Adrenal gland (tissue), 12 donors: ENCODE results near the gene PTPRE. TPM values are rescaled to one million over a fixed set of nuclear protein-coding genes. Genes with fewer than 3 reads are reported as not detected.

Source experiments
- DNase-seq, 7 donors: peaks; one replicate each; pipeline ENCODE4 v3.0.0-alpha.2; 2019 to 2020
- H3K27ac ChIP-seq, 5 donors: fragments of 200-600 bp; sonication (generic) in 4 of 5; 1 replicate in 3 of 5; 2 replicates in 2 of 5; pipeline versions ENCODE4 v1.5.1 to v1.8.0; 2016 to 2020; ENCODE audit warnings: mild to moderate bottlenecking in 1 of 5
- H3K27me3 ChIP-seq: fragments of 200-600 bp; 2 replicates; pipeline ENCODE4 v1.8.0; 2021
- H3K36me3 ChIP-seq, 2 donors: fragments of 200-600 bp; replicated peaks in 1 of 2; 1 replicate in 1 of 2; 2 replicates in 1 of 2; pipeline versions ENCODE4 v1.5.1 to v1.8.0; 2018 to 2022
- H3K4me1 ChIP-seq, 2 donors: fragments of 200-600 bp; replicated peaks in 1 of 2; 1 replicate in 1 of 2; 2 replicates in 1 of 2; pipeline versions ENCODE4 v1.5.1 to v1.8.0; 2018 to 2021
- H3K4me3 ChIP-seq, 4 donors: fragments of 200-600 bp; sonication (generic) in 3 of 4; one replicate each; pipeline ENCODE4 v1.5.1; 2016 to 2018
- H3K9me3 ChIP-seq, 3 donors: fragments of 200-600 bp; sonication (generic) in 1 of 3; replicated peaks in 1 of 3; 1 replicate in 2 of 3; 2 replicates in 1 of 3; pipeline versions ENCODE4 v1.5.1 to v1.8.0; 2016 to 2021
- CTCF ChIP-seq, 6 experiments: fragments of 450-650 bp in 4 of 6; fragments of 200-600 bp in 2 of 6; sonication (generic) in 1 of 6; IDR thresholded peaks; 1 replicate in 5 of 6; 2 replicates in 1 of 6; pipeline versions ENCODE4 v1.5.1 to v1.8.0; 2016 to 2021; ENCODE audit warnings: antibody characterized with exemption in 6 of 6, mild to moderate bottlenecking in 2 of 6, moderate library complexity in 1 of 6
- POLR2A ChIP-seq, 2 donors: fragments of 450-650 bp; IDR thresholded peaks; one replicate each; pipeline ENCODE4 v1.6.1; 2017; ENCODE audit warnings: antibody characterized with exemption in 2 of 2, mild to moderate bottlenecking in 2 of 2, moderate library complexity in 1 of 2
- WGBS, 4 donors: extraction: QIAGEN DNeasy Blood & Tissue Kit in 2 of 4; methylation state at CpG; one replicate each; pipeline versions ENCODE4 v1.1.5 to v1.1.7; 2013 to 2017; 5-methylcytosine and 5-hydroxymethylcytosine counted together
- intact Hi-C, 2 donors: fragments of 100-400 bp; cut with DNase I; formaldehyde crosslinking; loops; one replicate each; pipeline versions ENCODE4 v1.14.1 to v1.15.0; 2022 to 2023
- polyA plus RNA-seq, 3 donors: library from polyadenylated mRNA; stranded (reverse); fragments of 200-250 nt in 2 of 3; fragments of 350-450 nt in 1 of 3; fragmentation: Illumina TruSeq in 1 of 3; extraction: RNeasy Lipid Tissue Mini Kit (QIAGEN cat#74804) in 1 of 3; gene quantifications; one replicate each; pipeline ENCODE4 v1.2.3, GENCODE V29; 2013 to 2014
- total RNA-seq, 9 donors: library from RNA; depleted of rRNA in 4 of 9; stranded (reverse); fragments of >200 nt in 4 of 9; fragments of 120-200 nt in 1 of 9; fragmentation: NEBNext Ultra II Directional in 1 of 9; extraction: Animal tissue kit (Norgen Biotek cat#: 25700) in 1 of 9; gene quantifications; one replicate each; pipeline versions ENCODE4 v1.1.0 to v1.2.4, GENCODE V29; 2013 to 2023
- donor health status: healthy with polysubstance abuse.
- donor health status: Bipolar disorder and iron deficiency.
- donor health status: DM: yes; HTN: yes; CAD: no.
- donor health status: DM: no; HTN: no; CAD: no.
- donor health status: DM: no; HTN: no; CAD: no.
- donor health status: DM: yes; HTN: yes; CAD: no.

The PTPRE gene
- total and polyA plus RNA-seq, 12 donors, result 7.6 to 52.8 (median 41.0) TPM

DNA sequence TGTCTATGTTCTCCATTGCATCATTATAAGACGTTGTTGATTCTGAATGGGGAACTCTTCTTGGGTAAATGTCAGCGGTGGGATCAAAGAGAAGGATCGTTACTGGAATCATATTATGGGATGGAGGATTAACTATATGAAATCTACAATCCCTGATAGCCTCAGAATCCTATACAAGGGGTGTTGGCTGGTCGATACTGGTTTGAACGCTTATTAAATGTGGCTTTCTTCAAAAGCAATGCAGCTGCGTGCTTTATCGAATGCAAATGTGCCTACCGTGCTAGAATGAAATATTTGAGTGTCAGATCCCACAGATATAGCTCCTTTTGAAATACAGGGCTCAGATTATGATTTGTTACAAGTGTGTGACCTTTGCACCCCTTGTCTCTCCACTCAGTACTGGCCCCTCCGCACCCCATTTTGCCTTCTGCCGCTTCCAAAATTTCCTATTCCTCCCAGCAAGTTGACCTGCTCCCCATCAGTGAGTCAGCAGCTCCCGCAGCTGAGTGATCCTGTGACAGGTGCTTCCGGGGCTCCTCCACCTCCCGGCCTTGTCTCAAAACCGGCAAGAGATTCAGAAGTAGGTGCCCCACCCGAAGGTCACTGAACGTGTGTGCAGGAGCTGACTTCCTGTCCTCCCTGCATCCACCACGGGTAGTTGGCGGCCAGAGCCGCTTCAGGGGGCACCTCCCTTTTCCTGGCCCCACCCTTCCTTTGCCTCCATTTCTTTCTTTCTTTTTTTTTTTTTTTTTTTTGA lies 76.6 kb downstream of the PTPRE start:
- intact Hi-C loops, result no loop called here
- peak in 5 of 7 donors; percentile 63 to 77 (median 69) for DNase-seq
- Histone ChIP-seq H3K27me3 (no peaks in the 10 kb centered on the region), H3K4me1 (peaks cover 15 to 26% of the 10 kb centered on the region in 2 donors), H3K4me3 (peak overlapping the region in 1 of 4 donors; percentile 2), H3K9me3 (no peaks in the 10 kb centered on the region), H3K36me3 (no peaks in the 10 kb centered on the region), H3K27ac (peak overlapping the region in 4 of 5 donors; percentile 19 to 51 (median 47))
- TF ChIP-seq POLR2A (IDR thresholded peaks at IDR 0.05) (peak in 1 of 2 donors; percentile 12), CTCF (IDR thresholded peaks at IDR 0.05) (no peak)
- WGBS, 4 donors, result 34 to 54% (median 43%) methylated on average over 19 of the region's 19 CpGs

GRCh38 chr10:127984945-127985344 lies 78.0 kb downstream of the PTPRE start:
- TF ChIP-seq CTCF (IDR thresholded peaks at IDR 0.05) (no peak), POLR2A (IDR thresholded peaks at IDR 0.05) (no peak)
- Histone ChIP-seq H3K36me3 (no peaks in the 10 kb centered on the region), H3K27ac (no peak overlapping the region), H3K4me3 (no peak overlapping the region), H3K27me3 (no peaks in the 10 kb centered on the region), H3K4me1 (peaks cover 23 to 28% of the 10 kb centered on the region in 2 donors), H3K9me3 (no peaks in the 10 kb centered on the region)
- WGBS, 4 donors, result 84 to 91% (median 87%) methylated on average over 4 to 6 of the region's 6 CpGs
- DNase-seq, result no peak
- intact Hi-C loops, result no loop called here

GRCh38 chr10:127986531-127987466 lies 79.9 kb downstream of the PTPRE start:
- no peak for TF ChIP-seq POLR2A (IDR thresholded peaks at IDR 0.05)
- TF ChIP-seq CTCF (IDR thresholded peaks at IDR 0.05), result no peak
- DNase-seq, result peak in 1 of 7 donors; percentile 44
- H3K4me3 ChIP-seq, result no peak overlapping the region
- H3K27ac ChIP-seq, result peak overlapping the region in 1 of 5 donors; percentile 18
- peaks cover 24 to 37% of the 10 kb centered on the region in 2 donors for H3K4me1 ChIP-seq
- no peaks in the 10 kb centered on the region for H3K27me3 ChIP-seq
- no peaks in the 10 kb centered on the region for H3K9me3 ChIP-seq
- no peaks in the 10 kb centered on the region for H3K36me3 ChIP-seq
- 79 to 82% (median 79%) methylated on average over 14 of the region's 14 CpGs for WGBS, 4 donors
- intact Hi-C loops, result no loop called here
